Activated CD8-positive, alpha-beta memory T cell treated with anti-CD3 and anti-CD28 coated beads, Interleukin-2, amount 50 U/mL, for 24 hours (primary cell): ENCODE results near the gene WDR38.

ENCODE experiments used
- DNase-seq: peaks from one replicate; pipeline ENCODE4 v3.0.0-alpha.2; 2020; ENCODE audit errors: extremely low read depth

The WDR38 gene

DNA sequence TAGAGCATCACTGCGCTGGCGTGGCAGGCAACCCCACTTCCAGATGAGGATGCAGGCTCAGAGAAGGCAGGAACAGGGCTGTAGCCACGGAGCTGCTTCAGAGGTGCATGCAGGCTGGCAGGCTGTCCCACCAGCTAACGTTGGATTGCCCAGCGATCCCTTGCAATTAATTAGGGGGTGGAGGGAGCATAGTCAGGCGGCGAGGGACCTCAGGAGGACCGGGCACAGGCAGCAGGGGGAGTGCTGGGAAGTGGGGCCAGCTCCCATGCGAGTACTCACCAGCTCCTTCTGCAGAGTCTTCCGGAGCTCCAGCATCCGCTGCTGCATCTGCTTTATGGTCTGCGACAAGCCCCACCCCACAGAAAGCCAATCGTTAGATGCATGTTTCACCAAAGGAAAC is 29.0 kb downstream of the WDR38 start:
- no peak for DNase-seq

DNA sequence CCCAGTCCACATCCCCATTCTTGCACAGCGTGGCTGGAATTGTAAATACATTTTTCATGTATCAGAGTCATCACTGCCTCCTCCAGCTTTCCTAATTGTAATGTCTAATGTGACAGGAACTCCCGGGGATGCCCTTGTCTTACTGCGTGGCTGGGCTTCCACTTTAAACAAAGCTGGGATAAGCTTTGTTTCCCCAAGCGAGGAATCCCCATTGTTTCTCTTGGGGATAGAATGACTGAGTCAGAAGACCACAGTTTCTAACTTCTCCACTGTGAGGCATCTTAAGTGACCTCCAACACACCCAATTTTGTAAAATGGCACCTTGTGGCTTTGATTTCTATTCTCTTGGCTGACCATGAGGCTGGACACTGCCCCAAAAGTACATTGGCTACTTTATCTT is 31.1 kb downstream of the WDR38 start:
- no peak for DNase-seq

DNA sequence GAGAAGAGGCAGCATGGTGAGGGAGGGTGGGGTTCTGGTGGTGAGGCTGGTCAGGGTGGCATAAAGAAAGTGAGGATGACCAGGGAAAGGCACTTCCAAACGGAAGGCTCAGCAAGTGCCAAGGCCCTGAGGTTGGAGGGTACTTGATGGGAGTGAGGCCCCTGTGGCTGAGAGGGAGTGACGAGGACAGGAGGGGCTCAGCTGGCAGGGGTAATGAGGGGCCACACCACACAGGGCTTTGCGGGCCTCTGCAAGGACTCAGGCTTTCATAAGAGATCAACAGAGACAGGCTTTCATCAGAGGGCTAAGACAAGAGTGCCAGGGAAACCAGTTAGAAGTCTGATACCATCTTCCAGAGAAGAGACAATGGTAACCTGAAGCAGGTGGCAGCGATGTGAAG is 32.3 kb downstream of the WDR38 start:
- DNase-seq: no peak

DNA sequence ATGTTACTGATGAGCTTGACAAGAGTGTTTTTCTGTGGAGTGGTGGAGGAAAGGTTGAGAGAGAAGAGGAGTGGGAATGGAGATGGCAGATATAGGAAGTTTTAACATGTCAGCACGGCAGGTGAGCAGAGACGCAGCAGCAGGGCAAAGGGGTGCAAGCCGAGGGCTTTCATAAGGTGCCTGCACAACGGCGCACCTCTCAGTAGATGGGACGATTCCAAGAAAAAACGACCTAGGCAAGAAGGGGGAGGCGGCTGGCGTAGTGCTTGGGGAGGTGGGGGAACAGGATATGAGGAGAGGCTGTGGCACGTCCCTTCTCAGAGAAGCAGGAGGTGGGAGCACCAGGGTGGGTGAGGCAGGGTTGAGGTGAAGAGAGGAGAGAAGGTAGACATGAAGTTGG is 33.2 kb downstream of the WDR38 start:
- DNase-seq: no peak

DNA sequence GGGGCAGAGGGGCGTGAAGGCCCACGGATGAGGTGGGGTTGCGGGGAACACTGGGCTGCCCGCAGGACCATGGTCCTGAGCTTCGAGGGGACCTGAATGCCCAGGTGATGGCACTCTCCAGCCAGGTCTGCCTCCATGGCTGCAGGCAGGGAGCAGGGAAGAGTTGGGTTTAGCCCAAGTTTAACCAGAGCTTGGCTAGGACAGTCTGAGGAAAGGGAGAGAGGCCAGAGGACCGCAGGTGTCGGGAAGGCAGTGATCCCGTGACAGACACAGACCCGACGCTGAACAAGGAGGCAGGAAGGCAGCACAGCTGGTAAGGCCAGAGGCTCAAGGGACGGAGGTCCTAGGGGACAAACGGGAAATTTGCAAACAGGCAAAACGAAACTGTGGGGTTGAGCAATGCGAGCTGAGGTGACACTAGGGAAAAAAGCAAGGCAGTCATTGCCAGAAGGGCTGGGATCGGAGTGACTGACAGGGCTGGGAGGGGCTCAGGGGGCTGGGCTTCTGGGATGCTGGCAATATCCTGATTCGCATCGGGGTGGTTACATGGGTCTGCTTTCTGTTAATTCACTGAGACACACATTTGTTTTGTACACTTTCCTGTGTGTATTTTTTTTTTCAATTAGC is 33.7 kb downstream of the WDR38 start:
- DNase-seq: no peak

DNA sequence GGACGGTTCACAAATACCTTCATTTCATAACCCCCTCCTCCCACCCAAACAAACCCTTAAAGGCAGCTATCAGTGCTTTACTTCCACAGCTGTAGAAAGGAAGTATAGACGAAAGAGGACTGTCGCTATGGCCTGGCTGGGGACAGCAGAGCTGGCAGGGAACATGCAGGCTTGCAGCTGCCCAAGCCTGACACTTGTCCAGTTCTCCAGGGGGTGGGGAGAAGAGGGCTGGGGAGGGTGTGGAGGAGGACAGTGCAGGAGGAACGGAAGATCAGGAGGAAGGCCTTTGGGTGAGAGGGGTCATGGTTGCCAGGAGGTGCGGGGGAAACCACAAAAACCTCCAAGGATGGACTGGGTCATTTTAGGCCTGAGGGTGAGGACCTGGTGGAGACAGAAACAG is 34.6 kb downstream of the WDR38 start:
- no peak for DNase-seq

DNA sequence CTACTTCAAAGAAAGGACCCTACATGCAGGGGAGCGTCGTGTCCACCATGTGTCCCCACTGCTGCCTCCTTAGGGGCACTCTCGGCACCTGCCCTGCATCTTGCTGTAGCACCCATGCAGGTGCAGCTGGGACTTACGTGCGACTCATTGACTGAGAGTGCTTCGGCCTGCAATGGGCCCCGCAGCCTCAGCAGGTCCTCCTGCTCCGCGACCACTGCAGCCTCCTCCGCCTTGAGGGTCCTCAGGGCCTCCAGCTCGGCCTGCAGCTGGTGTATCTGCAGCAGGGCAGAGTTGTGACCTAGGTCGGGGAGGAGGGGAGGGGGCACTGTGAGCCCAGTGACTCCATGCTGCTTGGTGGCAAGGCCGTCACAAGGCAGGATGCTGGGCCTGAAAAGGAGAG is 35.7 kb downstream of the WDR38 start:
- no peak for DNase-seq

DNA sequence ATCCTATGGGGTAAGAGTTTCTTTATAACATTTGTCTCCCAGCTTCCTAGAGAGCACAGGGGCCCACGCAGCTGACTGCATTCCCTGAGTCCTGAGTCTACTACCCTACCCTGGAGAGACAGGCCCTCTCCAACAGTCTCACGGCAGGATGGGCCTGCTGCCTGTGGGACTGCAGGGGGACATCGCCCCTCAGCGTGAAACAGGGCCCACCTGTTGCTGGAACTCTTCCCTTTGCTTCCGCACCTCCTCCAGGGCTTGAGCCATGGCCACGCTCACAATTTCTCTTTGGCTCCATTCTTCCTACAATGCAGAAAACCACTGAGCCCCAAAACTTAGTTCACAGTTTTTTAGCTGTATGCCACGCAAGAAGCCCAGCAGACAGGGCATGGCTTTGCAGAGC is 36.9 kb downstream of the WDR38 start:
- DNase-seq: no peak

DNA sequence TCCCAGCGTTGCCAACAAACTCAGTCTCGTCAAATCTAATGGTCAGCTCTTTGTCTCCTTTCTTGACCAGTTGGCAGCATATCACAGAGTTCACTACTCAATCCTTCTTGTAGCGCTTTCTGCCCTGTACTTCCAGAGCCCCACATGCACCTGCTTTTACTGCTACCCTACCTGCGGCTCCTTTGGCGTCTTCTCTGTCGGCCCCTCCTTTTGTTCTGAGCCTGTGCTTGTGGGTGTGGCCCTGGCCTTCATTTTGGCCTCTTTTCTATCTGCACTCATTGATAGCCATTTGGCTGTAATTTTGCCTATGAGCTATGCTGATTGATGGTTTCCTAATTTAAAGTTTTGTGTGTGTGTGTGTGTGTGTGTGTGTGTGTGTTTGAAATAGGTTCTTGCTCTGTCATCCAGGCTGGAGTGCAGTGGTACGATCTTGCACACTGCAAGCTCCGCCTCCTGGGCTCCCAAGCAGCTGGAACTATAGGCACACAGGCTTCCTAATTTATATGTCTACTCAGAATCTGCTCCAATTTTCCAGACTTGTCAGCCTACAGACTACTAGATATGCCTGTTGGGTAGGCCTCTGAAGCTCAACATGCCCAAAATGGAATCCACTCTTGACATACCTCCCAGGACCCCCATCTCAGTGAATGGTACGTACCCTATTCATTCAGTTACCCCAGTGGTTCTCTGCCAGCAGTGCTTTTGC is 40.9 kb downstream of the WDR38 start:
- no peak for DNase-seq

DNA sequence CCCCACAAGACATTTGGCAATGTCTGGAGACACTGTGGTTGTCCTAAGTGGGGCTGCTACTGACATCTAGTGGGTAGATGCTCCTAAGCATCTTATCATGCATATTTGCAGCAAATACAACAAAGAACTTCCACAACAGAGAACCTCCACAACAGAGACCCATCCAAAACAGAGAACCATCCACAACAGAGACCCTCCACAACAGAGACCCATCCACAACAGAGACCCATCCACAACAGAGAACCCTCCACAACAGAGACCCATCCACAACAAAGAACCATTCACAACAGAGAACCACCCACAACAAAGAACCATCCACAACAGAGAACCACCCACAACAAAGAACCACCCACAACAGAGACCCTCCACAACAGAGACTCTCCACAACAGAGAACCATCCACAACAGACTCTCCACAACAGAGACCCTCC is 41.5 kb downstream of the WDR38 start:
- no peak for DNase-seq

DNA sequence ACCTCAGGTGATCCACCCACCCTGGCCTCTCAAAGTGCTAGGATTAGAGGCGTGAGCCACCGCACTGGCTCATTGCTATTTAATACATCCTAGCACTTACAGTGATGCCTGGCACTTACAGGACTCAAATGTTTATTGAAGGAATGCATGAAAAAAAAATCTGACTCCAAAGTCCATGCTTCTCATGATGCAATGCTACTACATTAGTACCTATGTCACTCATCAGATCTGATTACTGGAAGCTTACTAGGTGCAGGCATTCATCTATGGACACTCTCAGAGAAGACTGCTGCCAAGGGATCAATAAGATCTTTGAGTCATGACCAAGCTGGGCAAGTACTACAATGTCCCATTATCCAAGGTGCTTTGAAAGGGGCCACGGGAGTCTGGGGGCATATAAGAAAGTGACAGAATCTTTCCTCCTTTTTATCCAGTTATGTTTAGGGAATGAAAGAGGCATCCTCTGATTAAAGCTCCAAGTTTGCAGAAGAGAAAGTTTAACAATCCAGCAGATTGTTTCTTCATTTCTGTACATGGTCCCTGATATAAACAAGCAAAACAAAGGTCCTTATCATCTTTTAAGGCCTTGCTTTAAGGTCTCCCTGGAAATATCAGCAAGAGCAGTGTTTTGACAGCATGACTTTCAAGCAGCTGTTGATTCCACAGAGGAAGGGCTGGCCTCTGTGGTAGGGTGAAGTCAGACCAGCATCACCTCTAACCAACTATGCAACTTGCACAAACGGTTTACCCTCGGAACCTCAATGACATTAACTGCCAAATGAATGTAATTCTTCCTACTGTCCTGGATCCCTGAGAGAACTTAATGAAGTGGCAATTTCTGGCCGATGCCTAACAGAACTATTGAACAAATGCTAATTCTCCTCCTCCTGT is 44.6 kb downstream of the WDR38 start:
- no peak for DNase-seq

DNA sequence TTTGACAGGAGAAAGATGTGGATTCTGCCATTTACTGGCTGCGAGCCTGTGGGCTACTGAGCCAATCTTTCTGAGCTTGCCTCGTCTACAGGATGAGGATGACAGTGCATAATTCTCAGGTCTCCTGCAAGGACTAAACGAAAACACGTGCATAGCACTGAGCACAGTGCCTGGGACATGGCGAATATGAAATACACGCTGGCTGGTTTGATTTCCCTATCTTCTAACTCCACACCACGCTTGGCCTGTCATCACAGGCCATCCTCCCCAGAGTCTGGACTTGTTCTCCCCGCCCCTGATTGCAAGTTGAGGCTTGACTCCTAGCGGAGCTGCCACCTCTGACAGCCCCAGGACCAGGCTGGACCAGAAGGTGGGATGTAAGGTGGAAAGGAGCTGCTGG is 46.6 kb downstream of the WDR38 start:
- no peak for DNase-seq

DNA sequence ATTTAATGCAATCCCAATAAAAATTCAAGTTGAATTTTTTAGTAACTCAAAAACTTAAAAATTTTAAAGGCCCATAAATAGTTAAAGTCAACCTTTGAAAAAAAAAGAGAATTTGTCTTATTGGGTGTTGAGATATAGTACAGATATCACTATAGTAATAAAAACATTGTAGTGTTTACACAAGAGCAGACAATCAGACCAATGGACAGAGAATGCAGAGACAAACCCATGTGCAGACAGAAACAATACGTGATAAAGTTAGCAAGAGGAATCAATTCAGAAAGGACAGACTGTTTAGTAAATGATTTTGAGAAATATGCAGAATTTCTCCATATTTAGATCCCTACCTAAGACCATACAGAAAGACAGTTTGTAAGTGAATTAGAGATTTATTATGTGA is 53.7 kb downstream of the WDR38 start:
- no peak for DNase-seq
